ENCODE measurements around the gene TRIP13.
"Not testable (repeated sequence)": the region's sequence is repeated elsewhere in the genome, so short reads cannot be mapped to it uniquely, and the experiment has no call there.

TRIP13 gene

DNA sequence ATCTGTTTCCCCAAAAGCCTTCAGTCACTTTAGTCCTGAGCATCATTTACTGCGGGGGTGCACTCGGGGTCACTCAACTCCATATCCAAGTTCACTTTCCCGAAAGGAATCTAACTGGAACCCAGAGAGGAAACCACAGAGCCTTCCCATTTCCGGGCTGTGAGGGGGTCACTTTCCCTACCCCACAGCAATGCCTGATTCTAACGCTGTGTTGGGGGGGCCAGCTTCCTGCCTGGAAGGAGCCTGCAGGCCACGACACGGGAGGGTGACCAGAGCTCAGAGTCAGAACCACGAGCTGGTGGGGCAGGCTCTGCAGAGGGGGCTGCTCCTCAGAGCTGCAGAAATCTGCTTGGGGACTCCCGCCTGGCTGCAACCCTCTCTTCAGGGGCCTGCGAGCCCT, 20.4 kb upstream of the TRIP13 start:
- no peak for DNase-seq (ENCODE audit: low read depth)

GRCh38 chr5:873328-873727, 19.4 kb upstream of the TRIP13 start:
- DNase-seq (ENCODE audit: low read depth), result no peak
- no peak overlapping the region for H3K4me3 ChIP-seq (ENCODE audit: low read depth, low read length)
- no peak for TF ChIP-seq CTCF (conservative IDR thresholded peaks at IDR 0.05; ENCODE audit: low read depth, low read length)

More for the DNA sequence above, 20.4 kb upstream of the TRIP13 start:
- no peak for TF ChIP-seq CTCF (conservative IDR thresholded peaks at IDR 0.05; ENCODE audit: low read depth, low read length)
- H3K4me3 ChIP-seq (ENCODE audit: low read depth, low read length), result no peak overlapping the region

GRCh38 chr5:875931-876330, 16.8 kb upstream of the TRIP13 start:
- H3K4me3 ChIP-seq (ENCODE audit: low read depth, low read length), result no peak overlapping the region
- TF ChIP-seq CTCF (conservative IDR thresholded peaks at IDR 0.05; ENCODE audit: low read depth, low read length), result no peak
- no peak for DNase-seq (ENCODE audit: low read depth)

DNA sequence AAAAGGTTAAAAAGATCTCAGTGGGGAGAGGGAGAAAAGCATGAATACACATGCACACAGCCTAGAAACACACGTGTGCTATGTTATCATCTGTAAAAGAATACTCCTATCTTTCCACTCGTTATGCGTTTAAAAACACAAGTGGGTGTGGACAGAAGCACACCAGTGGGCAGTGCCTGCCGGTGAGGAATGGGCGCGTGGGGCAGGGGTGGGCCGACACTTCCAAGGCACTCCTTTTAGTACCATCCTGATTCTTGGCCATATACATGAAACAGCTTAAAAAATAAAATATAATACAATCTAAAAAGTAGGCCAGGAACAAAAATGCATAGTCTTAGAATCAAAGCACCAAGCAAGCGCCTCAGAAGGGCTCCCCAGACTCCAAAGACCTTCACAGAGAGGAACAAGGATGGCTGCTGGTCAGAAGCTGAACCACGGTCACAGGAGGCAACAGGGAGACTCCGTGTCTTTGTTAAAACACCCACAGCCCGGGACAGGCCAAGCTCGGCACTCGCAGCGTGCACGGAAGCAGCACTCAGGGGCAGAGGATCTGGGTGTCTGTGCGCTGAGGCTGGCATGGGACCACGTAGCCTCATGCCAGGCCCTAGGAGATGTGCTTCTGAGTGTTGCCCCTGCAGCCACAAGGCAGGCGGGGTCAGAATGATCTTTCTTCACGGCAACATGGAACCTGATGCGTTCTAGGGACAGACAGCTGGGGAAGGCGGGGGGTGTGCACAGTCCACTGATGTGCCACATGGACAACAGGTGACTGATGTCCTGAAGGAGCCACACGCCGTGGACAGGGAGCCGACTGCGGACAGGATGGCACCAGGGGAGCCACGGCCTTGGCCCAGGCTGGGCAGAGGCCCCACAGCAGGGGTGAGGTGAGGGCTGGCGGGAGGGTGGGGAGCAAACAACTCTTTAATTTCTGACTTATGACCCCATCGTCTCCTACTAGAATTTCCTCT, 16.0 kb upstream of the TRIP13 start:
- H3K4me3 ChIP-seq (ENCODE audit: low read depth, low read length), result no peak overlapping the region
- no peak for TF ChIP-seq CTCF (conservative IDR thresholded peaks at IDR 0.05; ENCODE audit: low read depth, low read length)
- no peak for DNase-seq (ENCODE audit: low read depth)

GRCh38 chr5:878125-878524, 14.6 kb upstream of the TRIP13 start:
- no peak for TF ChIP-seq CTCF (conservative IDR thresholded peaks at IDR 0.05; ENCODE audit: low read depth, low read length)
- DNase-seq (ENCODE audit: low read depth), result no peak
- H3K4me3 ChIP-seq (ENCODE audit: low read depth, low read length), result no peak overlapping the region

GRCh38 chr5:878677-879076, 14.0 kb upstream of the TRIP13 start:
- H3K4me3 ChIP-seq (ENCODE audit: low read depth, low read length); DNase-seq (ENCODE audit: low read depth): not testable (repeated sequence)

- DNase-seq (ENCODE audit: low read depth), result no peak
- no peak overlapping the region for H3K4me3 ChIP-seq (ENCODE audit: low read depth, low read length)
- no peak for TF ChIP-seq CTCF (conservative IDR thresholded peaks at IDR 0.05; ENCODE audit: low read depth, low read length)
Observed at GRCh38 chr5:880816-881550, 11.7 kb upstream of the TRIP13 start.

Data from choroid plexus epithelial cell (primary cell).